HepG2 (cell line): Measurements from ENCODE around the gene OSBPL2. TPM values are rescaled to one million over a fixed set of nuclear protein-coding genes. Genes with fewer than 3 reads are reported as not detected.

ENCODE experiments used
- CBX2 ChIP-seq, 2 experiments: fragments of 200-600 bp in 1 of 2; sonication (generic); formaldehyde crosslinking in 1 of 2; IDR thresholded peaks; 2 replicates each; pipeline versions ENCODE4 v1.7.0 to v1.8.1; 2018 to 2022; ENCODE audit warnings: low read depth in 2 of 2, low read length in 1 of 2, mild to moderate bottlenecking in 1 of 2, missing genetic modification reagents in 1 of 2
- CENPBD1 ChIP-seq: sonication (generic); formaldehyde crosslinking; IDR thresholded peaks from 2 replicates; pipeline ENCODE4 v1.8.0; 2022; ENCODE audit warnings: missing genetic modification reagents, low read depth, mild to moderate bottlenecking, borderline replicate concordance
- ELF1 ChIP-seq: sonication (generic); formaldehyde crosslinking; IDR thresholded peaks from 2 replicates; pipeline ENCODE4 v1.4.0; 2020; ENCODE audit warnings: missing genetic modification reagents
- MED8 ChIP-seq: sonication (generic); formaldehyde crosslinking; IDR thresholded peaks from 2 replicates; pipeline ENCODE4 v1.8.1; 2023; ENCODE audit warnings: mild to moderate bottlenecking, missing genetic modification reagents; ENCODE audit not compliant: insufficient replicate concordance
- PAX8 ChIP-seq: sonication (generic); formaldehyde crosslinking; IDR thresholded peaks from 2 replicates; pipeline ENCODE4 v1.8.0; 2022; ENCODE audit warnings: mild to moderate bottlenecking, missing genetic modification reagents, borderline replicate concordance
- ZNF362 ChIP-seq: sonication (generic); formaldehyde crosslinking; IDR thresholded peaks from 2 replicates; pipeline ENCODE4 v1.4.0; 2020; ENCODE audit warnings: missing genetic modification reagents, mild to moderate bottlenecking, borderline replicate concordance
- ZNF570 ChIP-seq: sonication (generic); formaldehyde crosslinking; IDR thresholded peaks from 2 replicates; pipeline ENCODE4 v1.4.0; 2020; ENCODE audit warnings: mild to moderate bottlenecking, missing genetic modification reagents, borderline replicate concordance
- polyA plus RNA-seq, 8 experiments: library from polyadenylated mRNA; depleted of rRNA in 3 of 8; stranded (reverse) in 7 of 8; unstranded in 1 of 8; fragments of >200 nt; fragmentation: Illumina TruSeq in 4 of 8; extraction: Trizol in 4 of 8; gene quantifications; 2 replicates each; pipeline versions ENCODE4 v1.2.1 to v1.2.3, GENCODE V29; 2011 to 2016; ENCODE audit warnings: low read depth in 4 of 8, missing spikeins in 1 of 8, mixed read lengths in 1 of 8; ENCODE audit not compliant: insufficient read depth in 1 of 8
- total RNA-seq, 5 experiments: library from RNA; depleted of rRNA; stranded (reverse); fragments of >200 nt; fragmentation: Illumina TruSeq; extraction: Trizol; gene quantifications; 2 replicates each; pipeline ENCODE4 v1.2.3, GENCODE V29; 2016; ENCODE audit warnings: low read depth in 1 of 5
- TF ChIP-seq, protein P1 (sequence below): sonication (generic); formaldehyde crosslinking; IDR thresholded peaks from 2 replicates; pipeline ENCODE4 v1.5.0; 2020; ENCODE audit warnings: mild to moderate bottlenecking, missing genetic modification reagents, moderate library complexity
- TF ChIP-seq, protein P2 (sequence below): sonication (generic); formaldehyde crosslinking; IDR thresholded peaks from 2 replicates; pipeline ENCODE4 v1.5.1; 2020; ENCODE audit warnings: missing genetic modification reagents, mild to moderate bottlenecking, borderline replicate concordance
- TF ChIP-seq, protein P3 (sequence below): sonication (generic); formaldehyde crosslinking; IDR thresholded peaks from 2 replicates; pipeline ENCODE4 v1.4.0; 2020; ENCODE audit warnings: low read depth, mild to moderate bottlenecking, missing genetic modification reagents

Gene OSBPL2
- total and polyA plus RNA-seq, 2 of the 13 experiments (the other 11 are each of a cell fraction or from before 2014, with no cell fraction given): 18.5 to 37.4 TPM

DNA sequence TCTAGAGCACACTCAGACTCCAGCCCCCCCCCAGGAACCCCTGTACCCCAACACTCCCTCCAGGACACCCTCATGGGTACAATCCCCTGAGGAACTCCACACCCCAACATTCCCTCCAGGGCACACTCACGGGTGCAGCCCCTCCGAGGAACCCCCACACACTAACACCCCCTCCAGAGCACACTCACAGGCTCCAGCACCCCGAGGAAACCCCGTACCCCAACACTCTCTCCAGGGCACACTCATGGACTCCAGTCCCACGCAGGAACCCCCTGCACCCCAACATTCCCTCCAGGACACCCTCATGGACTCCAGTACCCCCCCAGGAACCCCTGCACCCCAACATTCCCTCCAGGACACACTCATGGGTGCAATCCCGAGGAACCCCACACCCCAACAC is 97.2 kb downstream of the OSBPL2 start (continued):
- no peak for TF ChIP-seq CENPBD1 (CRISPR knock-in tag)
- TF ChIP-seq, protein P1, sequence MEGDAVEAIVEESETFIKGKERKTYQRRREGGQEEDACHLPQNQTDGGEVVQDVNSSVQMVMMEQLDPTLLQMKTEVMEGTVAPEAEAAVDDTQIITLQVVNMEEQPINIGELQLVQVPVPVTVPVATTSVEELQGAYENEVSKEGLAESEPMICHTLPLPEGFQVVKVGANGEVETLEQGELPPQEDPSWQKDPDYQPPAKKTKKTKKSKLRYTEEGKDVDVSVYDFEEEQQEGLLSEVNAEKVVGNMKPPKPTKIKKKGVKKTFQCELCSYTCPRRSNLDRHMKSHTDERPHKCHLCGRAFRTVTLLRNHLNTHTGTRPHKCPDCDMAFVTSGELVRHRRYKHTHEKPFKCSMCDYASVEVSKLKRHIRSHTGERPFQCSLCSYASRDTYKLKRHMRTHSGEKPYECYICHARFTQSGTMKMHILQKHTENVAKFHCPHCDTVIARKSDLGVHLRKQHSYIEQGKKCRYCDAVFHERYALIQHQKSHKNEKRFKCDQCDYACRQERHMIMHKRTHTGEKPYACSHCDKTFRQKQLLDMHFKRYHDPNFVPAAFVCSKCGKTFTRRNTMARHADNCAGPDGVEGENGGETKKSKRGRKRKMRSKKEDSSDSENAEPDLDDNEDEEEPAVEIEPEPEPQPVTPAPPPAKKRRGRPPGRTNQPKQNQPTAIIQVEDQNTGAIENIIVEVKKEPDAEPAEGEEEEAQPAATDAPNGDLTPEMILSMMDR (CRISPR knock-in tag): no peak
- TF ChIP-seq MED8 (CRISPR knock-in tag): no peak
- no peak for TF ChIP-seq CBX2 (IDR thresholded peaks at IDR 0.05; ENCODE audit: low read depth, low read length)
- no peak for TF ChIP-seq CBX2 (CRISPR knock-in tag; IDR thresholded peaks at IDR 0.05; ENCODE audit: low read depth)
- TF ChIP-seq ELF1 (CRISPR knock-in tag): no peak
- TF ChIP-seq ZNF362 (CRISPR knock-in tag): no peak
- no peak for TF ChIP-seq PAX8 (CRISPR knock-in tag)
- TF ChIP-seq ZNF570 (CRISPR knock-in tag): no peak
- TF ChIP-seq, protein P2, sequence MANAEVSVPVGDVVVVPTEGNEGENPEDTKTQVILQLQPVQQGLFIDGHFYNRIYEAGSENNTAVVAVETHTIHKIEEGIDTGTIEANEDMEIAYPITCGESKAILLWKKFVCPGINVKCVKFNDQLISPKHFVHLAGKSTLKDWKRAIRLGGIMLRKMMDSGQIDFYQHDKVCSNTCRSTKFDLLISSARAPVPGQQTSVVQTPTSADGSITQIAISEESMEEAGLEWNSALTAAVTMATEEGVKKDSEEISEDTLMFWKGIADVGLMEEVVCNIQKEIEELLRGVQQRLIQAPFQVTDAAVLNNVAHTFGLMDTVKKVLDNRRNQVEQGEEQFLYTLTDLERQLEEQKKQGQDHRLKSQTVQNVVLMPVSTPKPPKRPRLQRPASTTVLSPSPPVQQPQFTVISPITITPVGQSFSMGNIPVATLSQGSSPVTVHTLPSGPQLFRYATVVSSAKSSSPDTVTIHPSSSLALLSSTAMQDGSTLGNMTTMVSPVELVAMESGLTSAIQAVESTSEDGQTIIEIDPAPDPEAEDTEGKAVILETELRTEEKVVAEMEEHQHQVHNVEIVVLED (CRISPR knock-in tag): no peak
- TF ChIP-seq, protein P3, sequence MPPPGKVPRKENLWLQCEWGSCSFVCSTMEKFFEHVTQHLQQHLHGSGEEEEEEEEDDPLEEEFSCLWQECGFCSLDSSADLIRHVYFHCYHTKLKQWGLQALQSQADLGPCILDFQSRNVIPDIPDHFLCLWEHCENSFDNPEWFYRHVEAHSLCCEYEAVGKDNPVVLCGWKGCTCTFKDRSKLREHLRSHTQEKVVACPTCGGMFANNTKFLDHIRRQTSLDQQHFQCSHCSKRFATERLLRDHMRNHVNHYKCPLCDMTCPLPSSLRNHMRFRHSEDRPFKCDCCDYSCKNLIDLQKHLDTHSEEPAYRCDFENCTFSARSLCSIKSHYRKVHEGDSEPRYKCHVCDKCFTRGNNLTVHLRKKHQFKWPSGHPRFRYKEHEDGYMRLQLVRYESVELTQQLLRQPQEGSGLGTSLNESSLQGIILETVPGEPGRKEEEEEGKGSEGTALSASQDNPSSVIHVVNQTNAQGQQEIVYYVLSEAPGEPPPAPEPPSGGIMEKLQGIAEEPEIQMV (CRISPR knock-in tag): no peak
